ENCODE data around the gene TRPV6. TPM values are rescaled to one million over a fixed set of nuclear protein-coding genes. Genes with fewer than 3 reads are reported as not detected.

TRPV6 gene
- polyA plus RNA-seq, 1 donor (not counting 4 experiments of a cell fraction or from before 2014, with no cell fraction given): 1.5 TPM

- Histone ChIP-seq H3K9me3 (ENCODE audit: control insufficient read depth, low read depth, low read length) (no peaks in the 10 kb centered on the region), H3K27ac (ENCODE audit: control insufficient read depth, insufficient read depth, low read length) (no peak overlapping the region), H3K4me1 (ENCODE audit: control insufficient read depth, extremely low read depth, insufficient read depth, low read length) (no peaks in the 10 kb centered on the region), H3K4me2 (ENCODE audit: control insufficient read depth, extremely low read depth, insufficient read depth, low read depth, low read length) (no peak overlapping the region), H4K20me1 (ENCODE audit: control insufficient read depth, extremely low read depth, insufficient read depth, low read length) (no peaks in the 10 kb centered on the region), H3K36me3 (ENCODE audit: control insufficient read depth in 2 of 2, extremely low read depth in 1 of 2, insufficient read depth in 2 of 2, low read length in 2 of 2) (no peaks in the 10 kb centered on the region), H2AFZ (ENCODE audit: control insufficient read depth, low read length) (no peak overlapping the region), H3K27me3 (ENCODE audit: control insufficient read depth, extremely low read depth, insufficient read depth, low read length) (no peaks in the 10 kb centered on the region), H3K9ac (ENCODE audit: control insufficient read depth, extremely low read depth, insufficient read depth, low read length) (no peak overlapping the region), H3K4me3 (ENCODE audit: control insufficient read depth in 2 of 3, extremely low read depth in 1 of 3, insufficient read depth in 2 of 3, low read depth in 1 of 3, low read length in 3 of 3) (no peak overlapping the region), H3K79me2 (ENCODE audit: control insufficient read depth, insufficient read depth, low read length) (no peaks in the 10 kb centered on the region), H3K9me1 (ENCODE audit: control insufficient read depth, extremely low read depth, insufficient read depth, low read length) (no peaks in the 10 kb centered on the region)
- dilution Hi-C loops (cut with MboI; ENCODE audit: extremely low pct_ligation_motif_present, low sequenced_read_pairs): no loop called here
- no peak for FAIRE-seq
- DNase-seq (ENCODE audit: low read depth, low spot score): no peak
- no peak for TF ChIP-seq EZH2 (IDR thresholded peaks at IDR 0.05; ENCODE audit: low read length)
- TF ChIP-seq CTCF (optimal IDR thresholded peaks at IDR 0.05 in 1 of 3, IDR thresholded peaks at IDR 0.05 in 1 of 3, conservative IDR thresholded peaks at IDR 0.05 in 1 of 3; ENCODE audit: extremely low read depth in 1 of 3, insufficient read depth in 2 of 3, low read length in 3 of 3): no peak
Observed at GRCh38 chr7:142868188-142868985, 17.2 kb downstream of the TRPV6 start.

- Histone ChIP-seq H2AFZ (ENCODE audit: control insufficient read depth, low read length) (no peak overlapping the region), H3K4me1 (ENCODE audit: control insufficient read depth, extremely low read depth, insufficient read depth, low read length) (no peaks in the 10 kb centered on the region), H3K9me1 (ENCODE audit: control insufficient read depth, extremely low read depth, insufficient read depth, low read length) (no peaks in the 10 kb centered on the region), H3K36me3 (ENCODE audit: control insufficient read depth in 2 of 2, extremely low read depth in 1 of 2, insufficient read depth in 2 of 2, low read length in 2 of 2) (no peaks in the 10 kb centered on the region), H3K79me2 (ENCODE audit: control insufficient read depth, insufficient read depth, low read length) (no peaks in the 10 kb centered on the region), H3K4me3 (ENCODE audit: control insufficient read depth in 2 of 3, extremely low read depth in 1 of 3, insufficient read depth in 2 of 3, low read depth in 1 of 3, low read length in 3 of 3) (no peak overlapping the region), H3K27me3 (ENCODE audit: control insufficient read depth, extremely low read depth, insufficient read depth, low read length) (no peaks in the 10 kb centered on the region), H4K20me1 (ENCODE audit: control insufficient read depth, extremely low read depth, insufficient read depth, low read length) (no peaks in the 10 kb centered on the region), H3K9ac (ENCODE audit: control insufficient read depth, extremely low read depth, insufficient read depth, low read length) (no peak overlapping the region), H3K4me2 (ENCODE audit: control insufficient read depth, extremely low read depth, insufficient read depth, low read depth, low read length) (no peak overlapping the region), H3K9me3 (ENCODE audit: control insufficient read depth, low read depth, low read length) (no peaks in the 10 kb centered on the region), H3K27ac (ENCODE audit: control insufficient read depth, insufficient read depth, low read length) (no peak overlapping the region)
- FAIRE-seq: no peak
- no peak for DNase-seq (ENCODE audit: low read depth, low spot score)
- TF ChIP-seq CTCF (optimal IDR thresholded peaks at IDR 0.05 in 1 of 3, IDR thresholded peaks at IDR 0.05 in 1 of 3, conservative IDR thresholded peaks at IDR 0.05 in 1 of 3; ENCODE audit: extremely low read depth in 1 of 3, insufficient read depth in 2 of 3, low read length in 3 of 3): no peak
- dilution Hi-C loops (cut with MboI; ENCODE audit: extremely low pct_ligation_motif_present, low sequenced_read_pairs): no loop called here
Observed at GRCh38 chr7:142867398-142868187, 18.0 kb downstream of the TRPV6 start.
